MM.1S (cell line): ENCODE data around the gene HCRTR1.

ENCODE experiments used
- EZH2 ChIP-seq: fragments of 300-600 bp; sonication (generic); optimal IDR thresholded peaks from 2 replicates; pipeline ENCODE3; 2017; ENCODE audit warnings: low read depth, mild to moderate bottlenecking, antibody characterized with exemption, low read length, mixed read lengths
- EZH2phosphoT487 ChIP-seq: fragments of 300-600 bp; sonication (generic); IDR thresholded peaks from 2 replicates; pipeline ENCODE4 v1.6.1; 2018; ENCODE audit warnings: antibody characterized with exemption, low read length
- TF ChIP-seq, protein P1 (sequence below): fragments of 300-600 bp; sonication (generic); IDR thresholded peaks from 2 replicates; pipeline ENCODE4 v1.5.1; 2016; ENCODE audit warnings: antibody characterized with exemption, low read length, mixed read lengths

DNA sequence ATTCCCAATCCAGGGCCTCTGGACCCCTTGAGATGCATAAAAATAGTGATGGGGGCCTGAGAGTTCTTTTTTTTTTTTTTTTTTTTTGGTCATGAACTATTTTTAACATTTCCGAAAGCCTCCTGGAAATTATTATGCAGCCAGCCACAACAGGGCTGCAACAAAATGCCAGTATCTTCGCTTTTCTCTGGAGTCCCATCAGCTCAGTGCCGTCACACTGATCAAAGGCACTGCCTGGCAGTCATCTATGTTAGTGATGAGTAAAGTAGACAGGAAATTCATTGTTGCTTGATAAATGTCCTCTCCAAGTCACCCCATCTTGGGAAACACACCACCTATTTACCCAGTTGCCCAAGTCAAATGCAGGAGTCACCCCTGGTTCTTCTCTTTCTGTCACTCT, 42.4 kb downstream of the HCRTR1 start:
- TF ChIP-seq, protein P1, sequence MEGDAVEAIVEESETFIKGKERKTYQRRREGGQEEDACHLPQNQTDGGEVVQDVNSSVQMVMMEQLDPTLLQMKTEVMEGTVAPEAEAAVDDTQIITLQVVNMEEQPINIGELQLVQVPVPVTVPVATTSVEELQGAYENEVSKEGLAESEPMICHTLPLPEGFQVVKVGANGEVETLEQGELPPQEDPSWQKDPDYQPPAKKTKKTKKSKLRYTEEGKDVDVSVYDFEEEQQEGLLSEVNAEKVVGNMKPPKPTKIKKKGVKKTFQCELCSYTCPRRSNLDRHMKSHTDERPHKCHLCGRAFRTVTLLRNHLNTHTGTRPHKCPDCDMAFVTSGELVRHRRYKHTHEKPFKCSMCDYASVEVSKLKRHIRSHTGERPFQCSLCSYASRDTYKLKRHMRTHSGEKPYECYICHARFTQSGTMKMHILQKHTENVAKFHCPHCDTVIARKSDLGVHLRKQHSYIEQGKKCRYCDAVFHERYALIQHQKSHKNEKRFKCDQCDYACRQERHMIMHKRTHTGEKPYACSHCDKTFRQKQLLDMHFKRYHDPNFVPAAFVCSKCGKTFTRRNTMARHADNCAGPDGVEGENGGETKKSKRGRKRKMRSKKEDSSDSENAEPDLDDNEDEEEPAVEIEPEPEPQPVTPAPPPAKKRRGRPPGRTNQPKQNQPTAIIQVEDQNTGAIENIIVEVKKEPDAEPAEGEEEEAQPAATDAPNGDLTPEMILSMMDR = no peak
- TF ChIP-seq EZH2 = no peak
- TF ChIP-seq EZH2phosphoT487 = no peak
